H1 (cell line): ENCODE data around the gene SLC2A2. TPM values are rescaled to one million over a fixed set of nuclear protein-coding genes. Genes with fewer than 3 reads are reported as not detected.

Experiments
- CTCF ChIA-PET: fragments of 300-600 bp; sonication (Branson Sonifier 250); formaldehyde crosslinking; loops from one replicate; lab custom pipeline; 2021; ENCODE audit not compliant: partially characterized antibody; lab: Charles Lee
- POLR2A ChIA-PET: fragments of 300-600 bp; sonication (Branson Sonifier 250); formaldehyde crosslinking; loops from one replicate; lab custom pipeline; 2021; ENCODE audit warnings: inconsistent platforms; ENCODE audit not compliant: partially characterized antibody; lab: Charles Lee
- DNase-seq, 2 experiments: peaks; one replicate each; pipeline versions ENCODE4 v3.0.0 to v3.0.0-alpha.2; 2010 to 2022; ENCODE audit warnings: low spot score in 2 of 2, low read depth in 1 of 2, mixed read lengths in 1 of 2
- FAIRE-seq: peaks from 2 replicates; lab custom pipeline; 2011; peaks lifted over from hg19 to GRCh38; lab: Jason Lieb, UNC
- H2AFZ ChIP-seq: 2 replicates; pipeline ENCODE4 v1.8.1; 2012; ENCODE audit warnings: low read length, inconsistent platforms
- H2AK5ac ChIP-seq: 2 replicates; pipeline ENCODE4 v1.6.1; 2013; ENCODE audit warnings: low read depth, low read length
- H2BK120ac ChIP-seq: replicated peaks from 2 replicates; pipeline ENCODE3; 2013; ENCODE audit warnings: low read depth, low read length, inconsistent platforms
- H2BK12ac ChIP-seq: 2 replicates; pipeline ENCODE4 v1.6.1; 2013; ENCODE audit warnings: low read depth, low read length
- H2BK15ac ChIP-seq: 2 replicates; pipeline ENCODE4 v1.6.1; 2013; ENCODE audit warnings: low read length
- H2BK20ac ChIP-seq: 2 replicates; pipeline ENCODE4 v1.6.1; 2013; ENCODE audit warnings: low read length
- H2BK5ac ChIP-seq: 2 replicates; pipeline ENCODE4 v1.6.1; 2013; ENCODE audit warnings: low read depth, low read length
- H3K14ac ChIP-seq: 2 replicates; pipeline ENCODE4 v1.6.1; 2013; ENCODE audit warnings: inconsistent platforms; ENCODE audit not compliant: insufficient read length
- H3K18ac ChIP-seq: 2 replicates; pipeline ENCODE4 v1.6.1; 2013; ENCODE audit warnings: low read length; ENCODE audit errors: extremely low read depth
- H3K23ac ChIP-seq: 2 replicates; pipeline ENCODE4 v1.6.1; 2013; ENCODE audit warnings: inconsistent platforms; ENCODE audit not compliant: insufficient read length
- H3K23me2 ChIP-seq: 2 replicates; pipeline ENCODE4 v1.6.1; 2013; ENCODE audit warnings: low read depth, low read length
- H3K27ac ChIP-seq: 2 replicates; pipeline ENCODE4 v1.6.1; 2011; ENCODE audit warnings: low read depth, low read length, inconsistent platforms
- H3K27me3 ChIP-seq, 4 experiments: replicated peaks in 1 of 4; 1 replicate in 1 of 4; 2 replicates in 3 of 4; pipeline versions ENCODE4 v1.6.1 to v1.8.1; 2011 to 2013; ENCODE audit warnings: low read length in 3 of 4, mild to moderate bottlenecking in 3 of 4, inconsistent platforms in 2 of 4, mixed read lengths in 2 of 4, moderate library complexity in 1 of 4; ENCODE audit not compliant: control insufficient read depth in 3 of 4, insufficient read depth in 3 of 4; ENCODE audit errors: extremely low read depth in 1 of 4
- H3K36me3 ChIP-seq, 4 experiments: 2 replicates each; pipeline versions ENCODE4 v1.6.1 to v1.8.1; 2011 to 2013; ENCODE audit warnings: mild to moderate bottlenecking in 4 of 4, low read length in 3 of 4, moderate library complexity in 2 of 4, control low read depth in 1 of 4, inconsistent platforms in 1 of 4; ENCODE audit not compliant: insufficient read depth in 4 of 4, control insufficient read depth in 2 of 4
- H3K4ac ChIP-seq: replicated peaks from 2 replicates; pipeline ENCODE3; 2013; ENCODE audit warnings: low read length, low read depth, mixed read lengths, inconsistent platforms; ENCODE audit not compliant: insufficient read length
- H3K4me1 ChIP-seq, 4 experiments: replicated peaks in 1 of 4; 1 replicate in 1 of 4; 2 replicates in 3 of 4; pipeline versions ENCODE4 v1.6.1 to v1.8.1; 2011 to 2013; ENCODE audit warnings: low read length in 3 of 4, inconsistent platforms in 2 of 4, mixed read lengths in 1 of 4; ENCODE audit not compliant: insufficient read depth in 4 of 4, control insufficient read depth in 3 of 4
- H3K4me2 ChIP-seq, 2 experiments: 2 replicates each; pipeline versions ENCODE4 v1.6.1 to v1.8.1; 2011 to 2013; ENCODE audit warnings: low read depth in 2 of 2, low read length in 2 of 2, control low read depth in 1 of 2, inconsistent platforms in 1 of 2, mild to moderate bottlenecking in 1 of 2; ENCODE audit not compliant: insufficient read depth in 1 of 2
- H3K4me3 ChIP-seq, 4 experiments: fragments of 200-600, 300-600 bp in 1 of 4; sonication (generic), shearing (Covaris generic), sonication (Bioruptor Twin) in 1 of 4; 2 replicates each; pipeline versions ENCODE4 v1.5.1 to v1.8.1; 2011 to 2016; ENCODE audit warnings: low read length in 4 of 4, low read depth in 3 of 4, control low read depth in 2 of 4, inconsistent platforms in 2 of 4, mild to moderate bottlenecking in 2 of 4, mixed read lengths in 1 of 4, moderate library complexity in 1 of 4; ENCODE audit not compliant: insufficient read depth in 2 of 4; ENCODE audit errors: extremely low read depth in 1 of 4
- H3K56ac ChIP-seq: replicated peaks from 2 replicates; pipeline ENCODE3; 2013; ENCODE audit warnings: low read depth, mild to moderate bottlenecking, mixed read lengths, low read length, inconsistent platforms; ENCODE audit not compliant: insufficient read length
- H3K79me1 ChIP-seq: 2 replicates; pipeline ENCODE4 v1.6.1; 2013; ENCODE audit warnings: low read depth, low read length, control low read depth
- H3K79me2 ChIP-seq, 2 experiments: 2 replicates each; pipeline versions ENCODE4 v1.6.1 to v1.8.1; 2012 to 2013; ENCODE audit warnings: low read length in 2 of 2, mild to moderate bottlenecking in 2 of 2, inconsistent platforms in 1 of 2; ENCODE audit not compliant: insufficient read depth in 2 of 2, control insufficient read depth in 1 of 2
- H3K9ac ChIP-seq, 4 experiments: replicated peaks in 1 of 4; 1 replicate in 1 of 4; 2 replicates in 3 of 4; pipeline versions ENCODE4 v1.6.1 to v1.8.1; 2011 to 2013; ENCODE audit warnings: low read depth in 3 of 4, low read length in 3 of 4, control low read depth in 2 of 4, mild to moderate bottlenecking in 2 of 4, moderate library complexity in 2 of 4, inconsistent platforms in 1 of 4; ENCODE audit errors: extremely low read depth in 1 of 4
- H3K9me3 ChIP-seq, 2 experiments: 2 replicates each; pipeline versions ENCODE4 v1.6.1 to v1.8.1; 2012 to 2013; ENCODE audit warnings: mild to moderate bottlenecking in 2 of 2, moderate library complexity in 2 of 2, control low read depth in 1 of 2, inconsistent platforms in 1 of 2, low read depth in 1 of 2, low read length in 1 of 2, mixed read lengths in 1 of 2; ENCODE audit not compliant: insufficient read depth in 2 of 2
- H4K20me1 ChIP-seq, 2 experiments: replicated peaks in 1 of 2; 2 replicates each; pipeline versions ENCODE3 to v1.8.1; 2011 to 2013; ENCODE audit warnings: inconsistent platforms in 2 of 2, low read length in 2 of 2, mild to moderate bottlenecking in 1 of 2; ENCODE audit not compliant: insufficient read depth in 2 of 2, control insufficient read depth in 1 of 2
- H4K5ac ChIP-seq: 2 replicates; pipeline ENCODE4 v1.6.1; 2013; ENCODE audit warnings: low read length, low read depth, mixed read lengths, inconsistent platforms; ENCODE audit not compliant: insufficient read length
- H4K8ac ChIP-seq: 2 replicates; pipeline ENCODE4 v1.8.0; 2013; ENCODE audit warnings: mild to moderate bottlenecking, moderate library complexity, low read length, inconsistent platforms; ENCODE audit not compliant: insufficient read depth; ENCODE audit errors: extremely low read depth
- H4K91ac ChIP-seq: replicated peaks from 2 replicates; pipeline ENCODE3; 2013; ENCODE audit warnings: low read length, mixed read lengths, inconsistent platforms; ENCODE audit not compliant: insufficient read length
- GTF2F1 ChIP-seq: IDR thresholded peaks from 2 replicates; pipeline ENCODE4 v1.6.1; 2012; ENCODE audit warnings: low read depth, low read length, improper control_type of control experiment, borderline replicate concordance
- JUND ChIP-seq: IDR thresholded peaks from 2 replicates; pipeline ENCODE4 v1.6.1; 2011; ENCODE audit warnings: mild to moderate bottlenecking, improper control_type of control experiment, low read length
- POLR2AphosphoS5 ChIP-seq: IDR thresholded peaks from 2 replicates; pipeline ENCODE4 v1.6.1; 2011; ENCODE audit warnings: low read depth, low read length
- WGBS, 2 experiments: shearing (Covaris generic) in 1 of 2; methylation state at CpG; one replicate each; pipeline versions ENCODE4 v1.1.6 to v1.1.7; 2013 to 2015; ENCODE audit warnings: low lambda C conversion rate in 2 of 2, mixed read lengths in 2 of 2, inconsistent platforms in 1 of 2, low coverage in 1 of 2, missing lambda C conversion rate in 1 of 2; ENCODE audit not compliant: insufficient replicate concordance in 2 of 2, insufficient coverage in 1 of 2, insufficient read length in 1 of 2; ENCODE audit errors: extremely low coverage in 1 of 2, missing lambda C conversion rate in 1 of 2; 5-methylcytosine and 5-hydroxymethylcytosine counted together
- polyA plus RNA-seq, 7 experiments: library from polyadenylated mRNA; depleted of rRNA in 3 of 7; stranded (reverse) in 5 of 7; unstranded in 2 of 7; fragments of >200 nt in 5 of 7; fragments of 200-250 nt in 2 of 7; gene quantifications; 1 replicate in 5 of 7; 2 replicates in 1 of 7; 4 replicates in 1 of 7; pipeline versions ENCODE4 v1.2.1 to v1.2.3, GENCODE V29; 2011 to 2013; ENCODE audit warnings: missing spikeins in 2 of 7, mixed read lengths in 2 of 7
- total RNA-seq: library from RNA; stranded (reverse); fragmentation: NEBNext Ultra II Directional; extraction: Animal tissue kit (Norgen Biotek cat#: 25700); gene quantifications from 2 replicates; pipeline ENCODE4 v1.2.1, GENCODE V29; 2021

Gene SLC2A2
- total and polyA plus RNA-seq, 2 of the 8 experiments (the other 6 are each of a cell fraction or from before 2014, with no cell fraction given): not detected

GRCh38 chr3:170976190-170976519 is 50.4 kb downstream of the SLC2A2 start:
- no peak overlapping the region for H2BK15ac ChIP-seq
- H2AFZ ChIP-seq: no peak overlapping the region
- WGBS, 2 experiments: 79% methylated on average over 4 of the region's 4 CpGs; no CpG with 5 or more reads in 1 of the 2 experiments
- H3K36me3 ChIP-seq: no peaks in the 10 kb centered on the region
- H2BK120ac ChIP-seq: no peak overlapping the region
- ChIA-PET POLR2A (no interaction called here), CTCF (interaction anchor here (1.2 to 1.3 kb wide), 2 partner anchors 14 to 73 kb away, joined by 4 read pairs; no protein-coding TSS in a partner anchor)
- H4K5ac ChIP-seq: no peak overlapping the region
- H3K18ac ChIP-seq: no peak overlapping the region
- H2BK12ac ChIP-seq: no peak overlapping the region
- no peaks in the 10 kb centered on the region for H4K20me1 ChIP-seq
- H3K56ac ChIP-seq: no peak overlapping the region
- no peak overlapping the region for H2BK20ac ChIP-seq
- no peak overlapping the region for H3K9ac ChIP-seq
- H2BK5ac ChIP-seq: no peak overlapping the region
- no peak overlapping the region for H4K91ac ChIP-seq
- no peak overlapping the region for H3K23ac ChIP-seq
- H3K79me2 ChIP-seq: no peaks in the 10 kb centered on the region
- no peaks in the 10 kb centered on the region for H3K79me1 ChIP-seq
- no peak overlapping the region for H3K4me3 ChIP-seq
- no peak for FAIRE-seq
- no peaks in the 10 kb centered on the region for H3K23me2 ChIP-seq
- no peaks in the 10 kb centered on the region for H3K9me3 ChIP-seq
- H2AK5ac ChIP-seq: no peak overlapping the region
- no peaks in the 10 kb centered on the region for H3K4me1 ChIP-seq
- H3K4ac ChIP-seq: no peak overlapping the region
- no peak overlapping the region for H3K14ac ChIP-seq
- TF ChIP-seq GTF2F1: no peak
- TF ChIP-seq JUND: no peak
- no peak for TF ChIP-seq POLR2AphosphoS5
- H3K4me2 ChIP-seq: no peak overlapping the region
- H4K8ac ChIP-seq: no peak overlapping the region
- no peak for DNase-seq
- H3K27me3 ChIP-seq: no peaks in the 10 kb centered on the region
- no peak overlapping the region for H3K27ac ChIP-seq
